ENCODE results near the gene GRIK2.

DNA sequence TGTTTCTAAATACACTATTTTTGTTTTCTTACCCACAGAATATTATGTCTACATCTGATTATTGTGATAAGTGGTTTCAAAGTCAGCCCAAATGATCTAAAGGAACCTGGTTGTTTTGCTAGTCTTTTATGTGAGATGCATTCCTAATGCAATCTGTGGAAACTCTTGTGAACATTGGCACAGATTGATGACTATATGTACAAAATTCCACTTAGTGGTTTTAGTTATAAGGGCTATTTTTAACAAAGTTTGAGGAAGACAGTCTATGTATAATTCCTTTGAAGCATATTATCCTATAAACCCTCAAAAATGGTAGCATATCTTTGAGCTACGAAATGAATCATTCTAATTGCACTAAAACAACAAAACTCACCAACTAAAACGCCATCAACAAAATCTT, 140.9 kb downstream of the GRIK2 start:
- TF ChIP-seq, protein P1, sequence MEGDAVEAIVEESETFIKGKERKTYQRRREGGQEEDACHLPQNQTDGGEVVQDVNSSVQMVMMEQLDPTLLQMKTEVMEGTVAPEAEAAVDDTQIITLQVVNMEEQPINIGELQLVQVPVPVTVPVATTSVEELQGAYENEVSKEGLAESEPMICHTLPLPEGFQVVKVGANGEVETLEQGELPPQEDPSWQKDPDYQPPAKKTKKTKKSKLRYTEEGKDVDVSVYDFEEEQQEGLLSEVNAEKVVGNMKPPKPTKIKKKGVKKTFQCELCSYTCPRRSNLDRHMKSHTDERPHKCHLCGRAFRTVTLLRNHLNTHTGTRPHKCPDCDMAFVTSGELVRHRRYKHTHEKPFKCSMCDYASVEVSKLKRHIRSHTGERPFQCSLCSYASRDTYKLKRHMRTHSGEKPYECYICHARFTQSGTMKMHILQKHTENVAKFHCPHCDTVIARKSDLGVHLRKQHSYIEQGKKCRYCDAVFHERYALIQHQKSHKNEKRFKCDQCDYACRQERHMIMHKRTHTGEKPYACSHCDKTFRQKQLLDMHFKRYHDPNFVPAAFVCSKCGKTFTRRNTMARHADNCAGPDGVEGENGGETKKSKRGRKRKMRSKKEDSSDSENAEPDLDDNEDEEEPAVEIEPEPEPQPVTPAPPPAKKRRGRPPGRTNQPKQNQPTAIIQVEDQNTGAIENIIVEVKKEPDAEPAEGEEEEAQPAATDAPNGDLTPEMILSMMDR (IDR thresholded peaks at IDR 0.05) = no peak
- TF ChIP-seq POLR2A (IDR thresholded peaks at IDR 0.05) = no peak

Data from thyroid gland (tissue), 4 donors.